ENCODE data around the gene GDF10.

DNA sequence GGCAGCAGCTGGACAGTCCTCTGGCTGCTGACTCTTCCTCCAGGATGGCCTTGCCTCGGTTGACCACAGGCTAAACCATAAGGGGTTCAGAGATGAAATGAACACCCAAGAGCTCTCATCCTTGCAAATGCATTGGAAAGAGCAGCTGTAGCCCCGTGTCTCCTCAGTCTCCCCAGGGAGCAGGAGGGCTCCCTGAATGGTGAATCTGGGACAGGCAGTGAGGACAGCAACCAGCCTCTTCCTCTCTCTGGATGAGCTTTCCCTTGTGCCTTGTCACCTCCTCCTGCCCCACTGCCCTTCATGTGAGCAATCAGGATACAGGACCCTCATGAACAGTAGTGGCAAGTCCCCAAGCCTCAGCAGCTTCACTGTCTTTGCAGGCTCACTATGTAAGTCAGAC, 23.9 kb upstream of the GDF10 start:
- TF ChIP-seq ZNF496 (CRISPR knock-in tag; IDR thresholded peaks at IDR 0.05; ENCODE audit: insufficient replicate concordance) (no peak), CHD2 (IDR thresholded peaks at IDR 0.05; ENCODE audit: low read depth, low read length) (no peak), HDAC2 (CRISPR knock-in tag; IDR thresholded peaks at IDR 0.05) (no peak)

All from HepG2 (cell line).